Colonic mucosa (tissue), 4 donors: ENCODE data around the gene BACE1. TPM values are rescaled to one million over a fixed set of nuclear protein-coding genes. Genes with fewer than 3 reads are reported as not detected.

Experiments
- DNase-seq: peaks from one replicate; pipeline ENCODE4 v3.0.0-alpha.2; 2020
- H3K27ac ChIP-seq: fragments of 200-600 bp; one replicate; pipeline ENCODE4 v1.8.0; 2021
- H3K27me3 ChIP-seq: fragments of 200-600 bp; one replicate; pipeline ENCODE4 v1.8.0; 2021
- H3K36me3 ChIP-seq: fragments of 200-600 bp; one replicate; pipeline ENCODE4 v1.8.0; 2021
- H3K4me1 ChIP-seq: fragments of 200-600 bp; one replicate; pipeline ENCODE4 v1.8.0; 2021; ENCODE audit warnings: mild to moderate bottlenecking
- H3K4me3 ChIP-seq: fragments of 200-600 bp; one replicate; pipeline ENCODE4 v1.8.0; 2021
- H3K9ac ChIP-seq, 2 donors: one replicate each; pipeline ENCODE4 v1.7.0; 2013; ENCODE audit warnings: control low read depth in 2 of 2, low read depth in 2 of 2, low read length in 2 of 2
- H3K9me3 ChIP-seq: fragments of 200-600 bp; one replicate; pipeline ENCODE4 v1.8.0; 2021
- intact Hi-C: fragments of 100-400 bp; cut with DNase I; formaldehyde crosslinking; loops from one replicate; pipeline ENCODE4 v1.14.1; 2022
- total RNA-seq, 2 donors: library from RNA; stranded (reverse); fragmentation: NEBNext Ultra II Directional in 1 of 2; extraction: Animal tissue kit (Norgen Biotek cat#: 25700) in 1 of 2; gene quantifications; one replicate each; pipeline ENCODE4 v1.2.1, GENCODE V29; 2021
- TF ChIP-seq, protein P1 (sequence below): fragments of 200-600 bp; IDR thresholded peaks from one replicate; pipeline ENCODE4 v1.8.0; 2022; ENCODE audit warnings: antibody characterized with exemption, mild to moderate bottlenecking
- donor health status: healthy.
- donor health status: DM: no; HTN: no; CAD: no.
- donor health status: DM: no; HTN: no; CAD: no.

The BACE1 gene
- 10 to 100 TPM; 11.1 to 11.5 TPM for total RNA-seq

DNA sequence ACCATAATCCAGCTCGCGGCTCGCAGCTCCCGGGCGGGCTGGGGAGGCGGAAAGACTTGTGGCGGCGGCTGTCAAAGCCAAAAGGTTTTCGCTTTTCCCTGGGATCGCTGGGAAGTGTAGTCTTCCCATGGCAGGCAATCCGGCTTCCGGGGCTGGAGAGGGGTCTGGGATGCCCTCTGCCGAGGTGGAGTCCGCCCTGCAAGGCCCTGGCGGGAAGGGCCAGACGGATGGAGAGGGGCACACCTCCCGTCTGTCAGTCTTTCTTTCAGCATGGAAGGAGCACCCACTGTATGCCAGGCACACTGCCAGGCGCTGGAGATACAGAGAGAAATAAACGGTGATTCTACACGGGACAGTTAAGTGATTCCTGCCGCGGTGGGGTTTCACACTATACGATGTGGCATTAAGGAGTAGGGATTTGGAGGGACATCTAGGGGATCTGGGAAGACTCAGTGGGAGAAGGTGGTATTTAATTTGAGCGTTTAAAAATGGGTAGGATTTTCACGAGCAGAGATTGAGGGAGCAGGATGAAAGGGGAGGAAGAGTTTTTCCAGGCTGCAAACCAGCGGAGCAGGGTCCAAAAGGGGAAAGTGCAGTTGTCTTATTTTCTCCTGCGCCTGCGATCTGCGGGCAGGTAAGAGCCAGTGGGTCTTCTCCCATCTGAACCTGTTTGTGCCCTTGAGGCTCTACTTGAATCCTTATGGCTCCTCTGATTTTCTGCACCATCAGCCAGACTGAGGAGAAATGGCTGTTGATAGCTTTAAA, at the start of gene BACE1:
Gene BACE1, minus strand, starts transcription at position 60 of the 765 bp plus-strand sequence. CDS start 461 bp downstream, outside the sequence.
- intact Hi-C loops, result no loop called here
- peak within 1 kb of the TSS; percentile 80 for H3K4me3 ChIP-seq
- no peaks in the 10 kb centered on the region for H3K9me3 ChIP-seq
- DNase-seq, result peak; percentile 78
- H3K9ac ChIP-seq, result peak within 1 kb of the TSS; percentile 61 to 75
- TF ChIP-seq, protein P1, sequence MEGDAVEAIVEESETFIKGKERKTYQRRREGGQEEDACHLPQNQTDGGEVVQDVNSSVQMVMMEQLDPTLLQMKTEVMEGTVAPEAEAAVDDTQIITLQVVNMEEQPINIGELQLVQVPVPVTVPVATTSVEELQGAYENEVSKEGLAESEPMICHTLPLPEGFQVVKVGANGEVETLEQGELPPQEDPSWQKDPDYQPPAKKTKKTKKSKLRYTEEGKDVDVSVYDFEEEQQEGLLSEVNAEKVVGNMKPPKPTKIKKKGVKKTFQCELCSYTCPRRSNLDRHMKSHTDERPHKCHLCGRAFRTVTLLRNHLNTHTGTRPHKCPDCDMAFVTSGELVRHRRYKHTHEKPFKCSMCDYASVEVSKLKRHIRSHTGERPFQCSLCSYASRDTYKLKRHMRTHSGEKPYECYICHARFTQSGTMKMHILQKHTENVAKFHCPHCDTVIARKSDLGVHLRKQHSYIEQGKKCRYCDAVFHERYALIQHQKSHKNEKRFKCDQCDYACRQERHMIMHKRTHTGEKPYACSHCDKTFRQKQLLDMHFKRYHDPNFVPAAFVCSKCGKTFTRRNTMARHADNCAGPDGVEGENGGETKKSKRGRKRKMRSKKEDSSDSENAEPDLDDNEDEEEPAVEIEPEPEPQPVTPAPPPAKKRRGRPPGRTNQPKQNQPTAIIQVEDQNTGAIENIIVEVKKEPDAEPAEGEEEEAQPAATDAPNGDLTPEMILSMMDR, result peak; percentile 14
- no peak within 1 kb of the TSS for H3K27ac ChIP-seq
- peaks cover 11% of the 10 kb centered on the region for H3K4me1 ChIP-seq
- H3K27me3 ChIP-seq, result no peaks in the 10 kb centered on the region
- no peaks in the 10 kb centered on the region for H3K36me3 ChIP-seq

DNA sequence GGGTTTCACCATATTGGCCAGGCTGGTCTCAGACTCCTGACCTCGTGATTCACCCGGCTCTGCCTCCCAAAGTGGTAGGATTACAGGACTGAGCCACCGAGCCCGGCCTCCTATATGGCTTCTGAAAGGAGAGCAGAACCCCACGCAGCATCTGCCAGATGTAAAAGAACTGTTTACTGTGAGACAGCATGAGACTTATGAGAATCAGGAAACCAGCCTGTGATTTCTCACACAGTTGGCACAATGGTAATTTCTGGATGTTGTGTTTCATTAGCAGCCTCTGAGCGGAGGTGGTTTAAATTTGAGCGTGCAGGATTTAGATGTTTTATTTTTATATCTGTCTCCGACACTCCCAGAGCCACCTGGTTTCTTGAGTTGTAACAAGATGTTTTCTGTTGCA, 45.4 kb upstream of the BACE1 start:
- no peak overlapping the region for H3K4me3 ChIP-seq
- no peaks in the 10 kb centered on the region for H3K36me3 ChIP-seq
- no peaks in the 10 kb centered on the region for H3K4me1 ChIP-seq
- H3K9me3 ChIP-seq, result no peaks in the 10 kb centered on the region
- no peaks in the 10 kb centered on the region for H3K27me3 ChIP-seq
- H3K9ac ChIP-seq, result no peak overlapping the region
- no peak for DNase-seq
- TF ChIP-seq, protein P1, result no peak
- H3K27ac ChIP-seq, result no peak overlapping the region
- intact Hi-C loops, result no loop called here

GRCh38 chr11:117356126-117356890, 40.3 kb upstream of the BACE1 start:
- H3K4me3 ChIP-seq, result no peak overlapping the region
- TF ChIP-seq, protein P1, result no peak
- no peaks in the 10 kb centered on the region for H3K27me3 ChIP-seq
- no peaks in the 10 kb centered on the region for H3K4me1 ChIP-seq
- no peak overlapping the region for H3K27ac ChIP-seq
- no peak for DNase-seq
- intact Hi-C loops, result no loop called here
- H3K9me3 ChIP-seq, result no peaks in the 10 kb centered on the region
- no peak overlapping the region for H3K9ac ChIP-seq
- H3K36me3 ChIP-seq, result no peaks in the 10 kb centered on the region

DNA sequence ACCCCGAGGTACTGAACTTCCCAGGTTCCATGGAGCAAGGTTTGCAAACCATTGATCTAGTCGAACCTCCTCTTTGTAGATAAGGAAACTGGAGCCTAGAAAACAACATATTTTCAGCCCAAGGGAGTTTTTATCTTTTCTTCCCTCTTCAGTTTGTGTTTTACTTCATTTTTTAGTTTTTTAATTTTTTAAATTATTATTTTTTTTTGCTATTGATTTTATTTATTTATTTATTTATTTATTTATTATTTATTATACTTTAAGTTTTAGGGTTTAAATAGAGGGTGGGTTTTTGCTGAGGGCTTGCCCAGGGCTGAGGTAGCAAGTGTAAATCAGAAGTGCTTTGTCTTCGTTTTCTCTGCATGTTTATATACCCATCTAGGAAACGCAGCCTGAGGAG, 38.5 kb upstream of the BACE1 start:
- H3K36me3 ChIP-seq, result no peaks in the 10 kb centered on the region
- no peak overlapping the region for H3K27ac ChIP-seq
- no peaks in the 10 kb centered on the region for H3K27me3 ChIP-seq
- no peaks in the 10 kb centered on the region for H3K4me1 ChIP-seq
- TF ChIP-seq, protein P1, result no peak
- intact Hi-C loops, result no loop called here
- no peak for DNase-seq
- H3K9me3 ChIP-seq, result no peaks in the 10 kb centered on the region
- H3K9ac ChIP-seq, result no peak overlapping the region
- H3K4me3 ChIP-seq, result no peak overlapping the region

GRCh38 chr11:117345039-117345438, 29.0 kb upstream of the BACE1 start:
- Histone ChIP-seq H3K9ac (no peak overlapping the region), H3K36me3 (no peaks in the 10 kb centered on the region), H3K9me3 (no peaks in the 10 kb centered on the region), H3K27ac (no peak overlapping the region), H3K4me1 (no peaks in the 10 kb centered on the region), H3K4me3 (no peak overlapping the region), H3K27me3 (no peaks in the 10 kb centered on the region)
- no peak for DNase-seq
- TF ChIP-seq, protein P1, result no peak
- intact Hi-C loops, result no loop called here
